Fibroblast of lung (primary cell): ENCODE results near the gene ARHGDIG. TPM values are rescaled to one million over a fixed set of nuclear protein-coding genes. Genes with fewer than 3 reads are reported as not detected.

Experiments
- DNase-seq, 2 donors: peaks; one replicate each; pipeline versions ENCODE4 v3.0.0 to v3.0.0-alpha.2; 2010; ENCODE audit warnings: low read depth in 2 of 2
- H2AFZ ChIP-seq: 2 replicates; pipeline ENCODE4 v1.5.1; 2012; ENCODE audit warnings: low read length, control low read depth, inconsistent platforms
- H3K27ac ChIP-seq: 2 replicates; pipeline ENCODE4 v1.5.1; 2011; ENCODE audit warnings: low read length, control low read depth; ENCODE audit not compliant: insufficient read depth
- H3K27me3 ChIP-seq: 2 replicates; pipeline ENCODE4 v1.5.1; 2011; ENCODE audit warnings: mild to moderate bottlenecking, low read length; ENCODE audit not compliant: control insufficient read depth, insufficient read depth
- H3K36me3 ChIP-seq: 2 replicates; pipeline ENCODE4 v1.5.1; 2011; ENCODE audit warnings: low read length; ENCODE audit not compliant: control insufficient read depth, insufficient read depth
- H3K4me1 ChIP-seq: 2 replicates; pipeline ENCODE4 v1.5.1; 2011; ENCODE audit warnings: low read length; ENCODE audit not compliant: control insufficient read depth, insufficient read depth; ENCODE audit errors: extremely low read depth
- H3K4me2 ChIP-seq: 2 replicates; pipeline ENCODE4 v1.5.1; 2011; ENCODE audit warnings: low read length, control low read depth; ENCODE audit not compliant: insufficient read depth; ENCODE audit errors: extremely low read depth
- H3K4me3 ChIP-seq, 4 experiments: fragments of 200-600 bp in 1 of 4; sonication (generic) in 1 of 4; replicated peaks in 1 of 4; 2 replicates each; pipeline ENCODE4 v1.5.1; 2011 to 2016; ENCODE audit warnings: low read length in 4 of 4, low read depth in 3 of 4, mild to moderate bottlenecking in 3 of 4, control low read depth in 2 of 4, inconsistent platforms in 1 of 4, mixed read lengths in 1 of 4; ENCODE audit not compliant: insufficient read depth in 1 of 4; ENCODE audit errors: control extremely low read depth in 1 of 4
- H3K79me2 ChIP-seq: 2 replicates; pipeline ENCODE4 v1.5.1; 2012; ENCODE audit warnings: mild to moderate bottlenecking, low read length, inconsistent platforms; ENCODE audit not compliant: control insufficient read depth, insufficient read depth
- H3K9ac ChIP-seq: 2 replicates; pipeline ENCODE4 v1.5.1; 2011; ENCODE audit warnings: mild to moderate bottlenecking, low read length, control low read depth; ENCODE audit not compliant: insufficient read depth
- H3K9me3 ChIP-seq: 2 replicates; pipeline ENCODE4 v1.5.1; 2012; ENCODE audit warnings: low read depth, low read length; ENCODE audit not compliant: control insufficient read depth, insufficient read depth
- H4K20me1 ChIP-seq: 2 replicates; pipeline ENCODE4 v1.5.1; 2011; ENCODE audit warnings: low read length; ENCODE audit not compliant: control insufficient read depth, insufficient read depth; ENCODE audit errors: extremely low read depth
- CTCF ChIP-seq, 2 donors: IDR thresholded peaks in 1 of 2; conservative IDR thresholded peaks in 1 of 2; 1 replicate in 1 of 2; 2 replicates in 1 of 2; pipeline ENCODE4 v1.5.1; 2011 to 2012; ENCODE audit warnings: low read length in 2 of 2, control low read depth in 1 of 2, inconsistent platforms in 1 of 2, low read depth in 1 of 2, mild to moderate bottlenecking in 1 of 2
- EZH2 ChIP-seq: IDR thresholded peaks from 2 replicates; pipeline ENCODE4 v1.5.1; 2012; ENCODE audit warnings: low read length, control low read depth, mild to moderate bottlenecking; ENCODE audit errors: missing control alignments
- polyA plus RNA-seq, 2 donors: library from polyadenylated mRNA; depleted of rRNA in 1 of 2; stranded (reverse) in 1 of 2; unstranded in 1 of 2; fragments of >200 nt; gene quantifications; 2 replicates each; pipeline ENCODE4 v1.2.1, GENCODE V29; 2011 to 2012; ENCODE audit warnings: missing spikeins in 1 of 2
- total RNA-seq: library from RNA; depleted of rRNA; stranded (reverse); fragments of >200 nt; gene quantifications from 2 replicates; pipeline ENCODE4 v1.2.1, GENCODE V29; 2014

Gene ARHGDIG
- total and polyA plus RNA-seq, 2 donors (not counting 1 experiment from before 2014, with no cell fraction given), result 0.30 to 1.3 TPM

- no peak for DNase-seq
- no peak overlapping the region for H2AFZ ChIP-seq
- no peaks in the 10 kb centered on the region for H3K36me3 ChIP-seq
- H3K9ac ChIP-seq, result no peak overlapping the region
- H3K4me1 ChIP-seq, result no peaks in the 10 kb centered on the region
- H4K20me1 ChIP-seq, result no peaks in the 10 kb centered on the region
- no peak for TF ChIP-seq CTCF (conservative IDR thresholded peaks at IDR 0.05 in 1 of 2, IDR thresholded peaks at IDR 0.05 in 1 of 2; ENCODE audit: low read depth in 1 of 2, low read length in 2 of 2)
- no peak for TF ChIP-seq EZH2
- H3K4me2 ChIP-seq, result no peak overlapping the region
- no peak overlapping the region for H3K4me3 ChIP-seq
- H3K79me2 ChIP-seq, result no peaks in the 10 kb centered on the region
- H3K27me3 ChIP-seq, result peaks cover 3% of the 10 kb centered on the region
- no peak overlapping the region for H3K27ac ChIP-seq
- no peaks in the 10 kb centered on the region for H3K9me3 ChIP-seq
These were observed 6.6 kb upstream of the ARHGDIG start for GRCh38 chr16:273547-274421.

DNA sequence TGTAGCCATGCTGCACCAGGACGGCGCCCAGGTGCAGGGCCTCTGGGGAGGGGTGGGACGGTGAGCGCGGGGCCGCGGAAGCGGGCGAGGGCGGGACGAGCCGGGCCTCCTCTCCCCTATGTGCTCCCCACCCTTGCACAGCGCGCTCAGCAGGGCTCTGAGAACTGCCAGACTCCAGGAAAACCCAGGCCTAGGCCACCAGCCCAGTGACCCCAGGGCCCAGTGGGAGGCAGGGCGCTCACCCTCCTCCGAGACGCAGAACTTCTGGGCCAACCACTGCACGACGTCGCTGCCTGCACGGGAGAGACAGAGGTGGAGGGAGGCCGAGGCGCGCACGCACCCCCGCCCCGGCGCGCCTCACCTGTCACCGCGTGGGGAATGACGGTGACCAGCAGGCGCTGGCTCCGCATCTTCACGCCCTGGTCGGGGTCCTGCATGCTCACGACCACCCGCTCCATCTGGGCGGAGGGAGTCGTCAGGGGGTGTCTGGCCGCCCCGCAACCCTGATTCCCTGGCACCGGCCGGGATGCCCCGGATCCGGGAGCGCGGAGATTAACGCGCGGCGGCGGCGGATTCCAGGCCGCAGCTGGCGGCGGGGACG, 5.2 kb upstream of the ARHGDIG start:
- Histone ChIP-seq H3K9me3 (no peaks in the 10 kb centered on the region), H3K27ac (no peak overlapping the region), H3K9ac (no peak overlapping the region), H3K4me2 (peak overlapping the region; percentile 68), H3K36me3 (no peaks in the 10 kb centered on the region), H3K79me2 (no peaks in the 10 kb centered on the region), H2AFZ (peak overlapping the region; percentile 57), H4K20me1 (no peaks in the 10 kb centered on the region), H3K27me3 (peaks cover 3% of the 10 kb centered on the region), H3K4me1 (no peaks in the 10 kb centered on the region), H3K4me3 (peak overlapping the region; percentile 14 to 57 (median 28))
- DNase-seq, result no peak
- TF ChIP-seq EZH2 (no peak), CTCF (conservative IDR thresholded peaks at IDR 0.05 in 1 of 2, IDR thresholded peaks at IDR 0.05 in 1 of 2; ENCODE audit: low read depth in 1 of 2, low read length in 2 of 2) (no peak)

- H3K27me3 ChIP-seq, result peaks cover 4% of the 10 kb centered on the region
These were observed 4.6 kb upstream of the ARHGDIG start, which contains the start of gene RGS11 for GRCh38 chr16:275786-276232. TSS of gene RGS11 (minus strand) at chr16:275944. CDS start at chr16:275911, 33 bp downstream.

More at GRCh38 chr16:275786-276232, 4.6 kb upstream of the ARHGDIG start, which contains the start of gene RGS11:
- Histone ChIP-seq H3K9me3 (no peaks in the 10 kb centered on the region), H3K4me1 (no peaks in the 10 kb centered on the region), H4K20me1 (no peaks in the 10 kb centered on the region), H3K4me3 (peak within 1 kb of the TSS; percentile 14 to 57 (median 28)), H3K4me2 (peak within 1 kb of the TSS; percentile 68), H3K36me3 (no peaks in the 10 kb centered on the region), H3K27ac (no peak within 1 kb of the TSS), H3K79me2 (no peaks in the 10 kb centered on the region), H2AFZ (peak within 1 kb of the TSS; percentile 57), H3K9ac (no peak within 1 kb of the TSS)
- no peak for TF ChIP-seq CTCF (conservative IDR thresholded peaks at IDR 0.05 in 1 of 2, IDR thresholded peaks at IDR 0.05 in 1 of 2; ENCODE audit: low read depth in 1 of 2, low read length in 2 of 2)
- TF ChIP-seq EZH2, result no peak
- no peak for DNase-seq
